NCI-H2196 treated with DMSO at 0.1 percent for 48 hours (cell line): Measurements from ENCODE around the gene COPS7A.
A peak's percentile ranks its signal among the peaks of the same experiment; 100 is the strongest.

Experiments
- DNase-seq: peaks from one replicate; lab custom pipeline; 2025; ENCODE audit not compliant: unreplicated experiment; lab: John Stamatoyannopoulos, UW

COPS7A gene

GRCh38 chr12:6723607-6724408 lies at the start of gene COPS7A:
COPS7A (plus strand) TSS chr12:6724046; CDS start chr12:6724657, 611 bp downstream.
- DNase-seq = peak; percentile 91

GRCh38 chr12:6676962-6677361 lies 46.9 kb upstream of the COPS7A start:
- no peak for DNase-seq

- no peak for DNase-seq
Measured at GRCh38 chr12:6684609-6685008, 39.2 kb upstream of the COPS7A start.

GRCh38 chr12:6685814-6686213 lies 38.0 kb upstream of the COPS7A start:
- no peak for DNase-seq

- no peak for DNase-seq
Measured at GRCh38 chr12:6688543-6688998, 35.3 kb upstream of the COPS7A start.

- peak; percentile 79 for DNase-seq
Measured at GRCh38 chr12:6688999-6689882, 34.6 kb upstream of the COPS7A start, which contains the start of gene ZNF384. ZNF384 (minus strand) TSS chr12:6689375; CDS start chr12:6679520, 9,855 bp downstream.

- DNase-seq = no peak
Measured at GRCh38 chr12:6691473-6691872, 32.4 kb upstream of the COPS7A start.

- no peak for DNase-seq
Measured at GRCh38 chr12:6692888-6693287, 31.0 kb upstream of the COPS7A start.

- DNase-seq = no peak
Measured at GRCh38 chr12:6693832-6694355, 30.0 kb upstream of the COPS7A start.

GRCh38 chr12:6694701-6695100 lies 29.1 kb upstream of the COPS7A start:
- DNase-seq = no peak

- no peak for DNase-seq
Measured at GRCh38 chr12:6695313-6696045, 28.4 kb upstream of the COPS7A start.

GRCh38 chr12:6696690-6697583 lies 26.9 kb upstream of the COPS7A start:
- DNase-seq = no peak

GRCh38 chr12:6697584-6698351 lies 26.1 kb upstream of the COPS7A start:
- DNase-seq = no peak

GRCh38 chr12:6698352-6699046 lies 25.3 kb upstream of the COPS7A start:
- no peak for DNase-seq

- DNase-seq = no peak
Measured at GRCh38 chr12:6699259-6699988, 24.4 kb upstream of the COPS7A start.

- DNase-seq = no peak
Measured at GRCh38 chr12:6699989-6700645, 23.7 kb upstream of the COPS7A start.

GRCh38 chr12:6700646-6701051 lies 23.2 kb upstream of the COPS7A start, which contains the start of gene PIANP:
PIANP (minus strand) TSS chr12:6700815; CDS start chr12:6698061, 2,754 bp downstream.
- no peak for DNase-seq
